ENCODE results near the gene STXBP2. TPM values are rescaled to one million over a fixed set of nuclear protein-coding genes. Genes with fewer than 3 reads are reported as not detected.

Gene STXBP2
- total RNA-seq, 1 donor from 2014 or later, result 12.7 TPM

GRCh38 chr19:7618348-7618747, 18.6 kb upstream of the STXBP2 start:
- H3K9me3 Mint-ChIP-seq, result no peaks in the 10 kb centered on the region
- no peak for DNase-seq (ENCODE audit: low spot score)
- Histone ChIP-seq H3K9ac (no peak overlapping the region), H2AFZ (replicated peaks) (no peak overlapping the region), H4K20me1 (ENCODE audit: low read depth) (no peaks in the 10 kb centered on the region), H3K9me3 (ENCODE audit: low read depth) (no peaks in the 10 kb centered on the region), H3K36me3 (no peaks in the 10 kb centered on the region), H3K27ac (no peak overlapping the region), H3K27me3 (no peaks in the 10 kb centered on the region), H3F3A (ENCODE audit: low read depth) (no peaks in the 10 kb centered on the region), H3K4me2 (no peak overlapping the region), H3K79me2 (ENCODE audit: low read depth) (no peaks in the 10 kb centered on the region), H3K4me1 (no peaks in the 10 kb centered on the region), H3K4me3 (no peak overlapping the region)
- H3K4me3 Mint-ChIP-seq, result peak overlapping the region; percentile 24
- H3K4me1 Mint-ChIP-seq, result no peaks in the 10 kb centered on the region
- no peak overlapping the region for H3K27ac Mint-ChIP-seq
- TF ChIP-seq CTCF (IDR thresholded peaks at IDR 0.05) (no peak), EZH2phosphoT487 (IDR thresholded peaks at IDR 0.05) (no peak), EZH2 (IDR thresholded peaks at IDR 0.05) (no peak)
- peaks cover 16% of the 10 kb centered on the region for H3K36me3 Mint-ChIP-seq
- peaks cover 7% of the 10 kb centered on the region for H3K27me3 Mint-ChIP-seq (ENCODE audit: insufficient read depth, low read depth)

GRCh38 chr19:7618771-7619510, 18.0 kb upstream of the STXBP2 start:
- TF ChIP-seq CTCF (IDR thresholded peaks at IDR 0.05) (no peak), EZH2 (IDR thresholded peaks at IDR 0.05) (no peak), EZH2phosphoT487 (IDR thresholded peaks at IDR 0.05) (no peak)
- Histone ChIP-seq H2AFZ (replicated peaks) (no peak overlapping the region), H3K27me3 (no peaks in the 10 kb centered on the region), H3K36me3 (no peaks in the 10 kb centered on the region), H3K4me1 (no peaks in the 10 kb centered on the region), H3K79me2 (ENCODE audit: low read depth) (no peaks in the 10 kb centered on the region), H4K20me1 (ENCODE audit: low read depth) (no peaks in the 10 kb centered on the region), H3K9ac (no peak overlapping the region), H3K9me3 (ENCODE audit: low read depth) (no peaks in the 10 kb centered on the region), H3F3A (ENCODE audit: low read depth) (no peaks in the 10 kb centered on the region), H3K4me2 (no peak overlapping the region), H3K4me3 (no peak overlapping the region), H3K27ac (no peak overlapping the region)
- no peaks in the 10 kb centered on the region for H3K9me3 Mint-ChIP-seq
- no peaks in the 10 kb centered on the region for H3K4me1 Mint-ChIP-seq
- H3K36me3 Mint-ChIP-seq, result peaks cover 16% of the 10 kb centered on the region
- DNase-seq (ENCODE audit: low spot score), result no peak
- no peak overlapping the region for H3K27ac Mint-ChIP-seq
- peak overlapping the region; percentile 24 for H3K4me3 Mint-ChIP-seq
- peaks cover 7% of the 10 kb centered on the region for H3K27me3 Mint-ChIP-seq (ENCODE audit: insufficient read depth, low read depth)

- no peaks in the 10 kb centered on the region for H3K27me3 ChIP-seq
- Mint-ChIP-seq H3K27me3 (ENCODE audit: insufficient read depth, low read depth) (peaks cover 7% of the 10 kb centered on the region), H3K4me1 (no peaks in the 10 kb centered on the region), H3K27ac (no peak overlapping the region), H3K9me3 (no peaks in the 10 kb centered on the region), H3K4me3 (no peak overlapping the region), H3K36me3 (peaks cover 16% of the 10 kb centered on the region)
- H3K4me3 ChIP-seq, result no peak overlapping the region
- no peak for DNase-seq (ENCODE audit: low spot score)
- no peak overlapping the region for H3K4me2 ChIP-seq
- no peaks in the 10 kb centered on the region for H3F3A ChIP-seq (ENCODE audit: low read depth)
- no peaks in the 10 kb centered on the region for H4K20me1 ChIP-seq (ENCODE audit: low read depth)
- no peak overlapping the region for H3K27ac ChIP-seq
- H3K4me1 ChIP-seq, result no peaks in the 10 kb centered on the region
- no peaks in the 10 kb centered on the region for H3K9me3 ChIP-seq (ENCODE audit: low read depth)
- TF ChIP-seq CTCF (IDR thresholded peaks at IDR 0.05) (no peak), EZH2phosphoT487 (IDR thresholded peaks at IDR 0.05) (no peak), EZH2 (IDR thresholded peaks at IDR 0.05) (no peak)
- no peak overlapping the region for H2AFZ ChIP-seq (replicated peaks)
- H3K9ac ChIP-seq, result no peak overlapping the region
- no peaks in the 10 kb centered on the region for H3K79me2 ChIP-seq (ENCODE audit: low read depth)
- no peaks in the 10 kb centered on the region for H3K36me3 ChIP-seq
These were observed 17.1 kb upstream of the STXBP2 start for GRCh38 chr19:7619671-7620441.
